Stimulated activated CD4-positive, alpha-beta T cell treated with anti-CD3 and anti-CD28 coated beads, Interleukin-4, amount 100 ng/mL, for 24 hours (primary cell): Measurements from ENCODE around the gene COLGALT1.

Source experiments
- DNase-seq: peaks from one replicate; pipeline ENCODE4 v3.0.0-alpha.2; 2020

The COLGALT1 gene

DNA sequence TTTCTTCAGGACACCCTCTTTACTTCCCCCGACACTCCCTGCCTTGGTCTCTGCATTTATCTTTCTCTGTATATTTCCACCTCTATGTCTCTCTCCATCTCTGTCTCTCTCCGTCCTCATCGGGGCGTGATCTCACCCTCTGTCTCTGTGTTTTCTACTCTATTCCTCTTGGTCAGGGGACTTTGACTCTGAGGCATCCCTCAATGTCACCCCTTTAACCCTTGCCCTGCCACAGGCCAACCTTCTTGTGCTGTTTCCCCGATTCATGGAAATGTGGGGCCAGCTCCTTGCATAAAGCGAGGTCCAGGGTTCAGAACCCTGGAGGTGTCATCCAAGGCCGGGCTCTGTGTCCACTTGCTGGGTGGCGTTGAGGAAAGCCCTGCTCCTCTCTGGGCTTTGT, 46.8 kb downstream of the COLGALT1 start:
- DNase-seq = no peak

DNA sequence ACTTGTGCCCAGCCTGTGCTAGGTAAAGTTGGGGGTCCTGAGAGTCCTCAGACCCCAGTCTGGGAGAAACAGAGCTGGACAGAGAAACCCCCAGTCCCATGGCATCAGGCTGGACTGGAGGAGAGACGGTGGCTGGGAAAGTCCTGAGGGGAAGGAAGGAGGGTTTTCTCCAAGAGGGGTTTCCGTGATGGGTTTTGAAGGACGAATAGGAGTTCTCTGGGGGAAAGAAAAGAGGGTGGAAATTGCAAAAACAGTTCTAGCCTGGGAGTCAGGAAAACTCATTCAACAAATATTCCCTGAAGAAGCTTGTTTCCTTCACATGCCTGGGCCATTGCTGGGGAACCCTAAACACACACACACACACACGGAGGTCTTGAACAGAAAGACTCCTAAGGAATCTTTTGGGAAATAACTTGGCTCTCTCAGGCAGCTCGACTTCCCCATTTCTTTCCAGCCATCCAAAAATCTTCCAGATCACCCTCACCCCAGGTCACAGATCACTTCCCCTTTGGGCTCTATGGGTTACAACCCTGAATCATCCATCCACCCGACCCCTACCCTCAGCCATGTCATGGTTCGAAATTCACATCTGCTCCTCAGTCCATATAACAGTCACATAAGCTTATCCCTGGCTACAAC, 47.5 kb downstream of the COLGALT1 start:
- no peak for DNase-seq

DNA sequence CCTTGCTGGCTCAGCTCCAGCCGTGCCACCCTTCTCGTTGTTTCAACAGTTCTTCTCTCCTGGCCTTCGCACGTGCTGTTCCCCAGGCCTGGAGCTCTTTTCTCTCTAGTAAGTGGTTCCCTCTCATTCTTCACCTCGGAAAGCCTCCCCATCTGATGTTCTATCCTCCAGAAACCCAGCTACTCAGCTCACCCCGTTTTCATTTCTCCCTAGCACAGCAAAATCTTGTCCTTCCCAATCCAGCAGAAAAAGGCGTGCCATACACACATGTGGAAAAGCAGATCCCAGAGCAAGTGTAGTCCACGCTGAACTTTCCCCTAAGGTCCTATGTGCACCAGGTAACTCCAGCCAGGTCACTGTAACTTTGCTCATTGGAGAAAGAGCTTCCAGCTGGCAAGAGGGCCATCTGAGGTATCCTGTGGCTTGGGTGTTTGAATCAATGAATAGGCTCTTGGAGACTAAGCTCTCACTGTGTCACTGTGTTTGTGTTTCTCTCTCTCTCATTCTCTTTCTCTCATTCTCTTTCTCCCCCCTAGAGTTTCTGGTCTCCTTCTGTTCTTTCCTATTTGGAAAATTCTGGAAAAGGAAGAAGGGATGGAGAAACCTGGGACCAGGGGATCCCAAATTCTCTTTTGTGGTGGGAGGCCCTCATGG, 49.0 kb downstream of the COLGALT1 start:
- no peak for DNase-seq

DNA sequence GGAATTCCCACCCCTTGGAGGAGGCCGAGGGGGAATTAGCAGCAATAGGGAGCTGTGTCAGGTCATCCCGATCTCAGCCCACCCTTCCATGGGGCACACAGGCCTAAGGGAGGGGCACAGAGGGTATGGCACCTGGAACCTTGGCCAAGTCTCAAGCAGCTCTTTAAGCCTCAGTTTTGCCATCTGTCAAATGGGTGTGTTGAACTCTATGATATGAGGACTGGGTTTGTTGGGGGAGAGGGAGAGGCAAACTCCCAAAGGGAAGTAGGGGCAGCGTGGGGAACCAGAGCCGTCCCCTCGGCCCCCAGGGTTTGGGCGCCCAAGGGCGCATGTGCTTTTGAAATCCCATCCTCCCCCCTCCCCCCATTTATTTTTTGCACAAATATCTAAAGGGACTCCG, 49.7 kb downstream of the COLGALT1 start:
- no peak for DNase-seq

DNA sequence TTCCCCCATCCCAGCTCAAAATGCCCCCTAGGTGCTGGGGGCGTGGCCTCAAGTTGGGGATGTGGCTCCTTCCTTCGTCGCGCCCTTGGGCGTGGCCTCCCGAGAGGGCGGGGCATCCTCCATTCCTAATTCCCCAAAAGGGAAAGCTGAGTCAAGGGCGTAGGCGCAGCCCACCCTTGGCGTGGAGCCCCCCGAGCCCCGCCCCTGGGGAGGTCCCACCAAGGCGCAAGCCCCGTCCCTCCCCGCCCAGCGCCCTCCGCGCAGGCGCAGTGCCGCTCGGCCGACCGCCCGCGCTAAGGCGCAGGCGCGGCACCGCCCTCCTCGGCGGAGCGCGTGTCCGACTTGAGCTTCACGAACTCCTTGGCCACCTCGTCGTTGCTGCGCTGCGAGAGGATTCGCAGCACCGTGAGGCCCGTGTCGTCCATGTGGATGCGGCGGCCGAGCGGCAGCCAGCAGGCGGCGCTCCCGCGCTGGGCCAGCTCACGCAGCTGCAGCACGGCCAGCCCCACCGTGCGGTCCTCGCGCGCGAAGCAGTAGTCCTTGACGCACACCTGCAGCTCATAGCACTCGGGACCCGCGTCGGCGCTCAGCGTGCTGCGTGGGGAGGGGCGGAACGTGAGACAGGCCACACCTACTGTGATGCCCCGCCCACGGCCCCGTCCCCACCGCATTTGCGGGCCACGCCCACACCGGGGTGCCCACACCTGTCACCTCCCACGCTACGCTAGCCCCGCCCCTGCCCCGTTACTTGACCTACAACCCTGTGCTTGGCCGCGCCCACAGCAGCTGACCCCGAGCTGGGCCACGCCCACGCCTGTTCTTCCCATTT, 50.5 kb downstream of the COLGALT1 start:
- peak; percentile 79 for DNase-seq

DNA sequence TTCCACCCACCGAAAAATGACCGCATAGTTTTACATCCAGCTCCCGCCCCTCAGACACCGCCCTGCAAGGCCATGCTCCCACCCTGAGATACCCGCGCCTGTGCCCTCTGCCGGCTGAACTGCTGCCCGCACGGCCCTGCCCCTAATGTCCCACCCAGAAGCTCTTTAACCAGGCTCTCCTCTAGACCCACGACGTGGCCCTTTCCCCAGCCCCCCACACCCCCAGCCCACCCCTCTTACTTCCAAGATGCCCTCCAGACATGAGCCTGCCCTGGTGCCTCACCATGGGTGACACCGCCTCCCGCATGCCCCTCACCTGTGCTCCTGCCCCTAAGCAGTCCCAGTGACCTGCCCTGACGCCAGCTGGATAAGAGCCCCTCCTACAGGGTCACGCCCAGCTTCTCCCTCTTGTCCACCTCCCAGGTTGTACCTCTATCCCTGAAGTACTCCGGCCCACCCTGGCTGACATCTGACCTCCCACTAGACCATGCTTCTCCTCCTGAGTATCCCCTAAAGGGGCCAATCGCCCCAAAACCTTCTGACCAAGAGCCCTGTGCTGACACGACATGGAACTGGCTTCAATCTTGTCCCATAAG, 51.2 kb downstream of the COLGALT1 start:
- DNase-seq = no peak

DNA sequence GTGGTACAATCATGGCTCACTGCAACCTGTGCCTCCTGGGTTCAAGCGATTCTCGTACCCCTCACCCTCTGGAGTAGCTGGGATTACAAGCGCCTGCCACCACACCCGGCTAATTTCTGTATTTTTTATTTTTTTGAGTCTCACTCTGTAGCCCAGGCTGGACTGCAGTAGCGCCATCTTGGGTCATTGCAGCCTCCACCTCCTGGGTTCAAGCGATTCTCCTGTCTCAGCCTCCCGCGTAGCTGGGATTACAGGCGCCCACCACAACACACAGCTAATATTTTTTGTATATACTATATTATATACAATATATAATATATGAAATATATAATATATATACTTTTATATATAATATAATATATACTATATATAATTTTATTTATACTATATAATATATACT, 52.5 kb downstream of the COLGALT1 start:
- DNase-seq = no peak

DNA sequence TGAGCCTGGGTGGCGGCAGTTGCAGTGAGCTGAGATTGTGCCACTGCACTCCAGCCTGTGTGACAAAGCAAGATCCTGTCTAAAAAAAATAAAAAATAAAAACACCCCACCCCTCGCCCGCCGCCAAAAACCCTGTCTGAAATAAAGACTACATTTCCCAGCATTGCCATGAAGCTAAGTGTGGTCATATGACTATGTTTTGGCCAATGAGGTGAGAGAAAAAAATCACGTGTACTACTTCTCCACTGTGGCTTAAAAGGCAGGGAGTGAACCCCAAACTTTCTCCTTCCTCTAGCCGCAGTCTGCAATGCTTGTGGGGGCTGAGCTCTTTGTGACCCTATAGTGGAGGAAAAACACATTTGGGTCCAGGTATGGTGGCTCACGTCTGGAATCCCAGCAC, 54.9 kb downstream of the COLGALT1 start:
- no peak for DNase-seq

DNA sequence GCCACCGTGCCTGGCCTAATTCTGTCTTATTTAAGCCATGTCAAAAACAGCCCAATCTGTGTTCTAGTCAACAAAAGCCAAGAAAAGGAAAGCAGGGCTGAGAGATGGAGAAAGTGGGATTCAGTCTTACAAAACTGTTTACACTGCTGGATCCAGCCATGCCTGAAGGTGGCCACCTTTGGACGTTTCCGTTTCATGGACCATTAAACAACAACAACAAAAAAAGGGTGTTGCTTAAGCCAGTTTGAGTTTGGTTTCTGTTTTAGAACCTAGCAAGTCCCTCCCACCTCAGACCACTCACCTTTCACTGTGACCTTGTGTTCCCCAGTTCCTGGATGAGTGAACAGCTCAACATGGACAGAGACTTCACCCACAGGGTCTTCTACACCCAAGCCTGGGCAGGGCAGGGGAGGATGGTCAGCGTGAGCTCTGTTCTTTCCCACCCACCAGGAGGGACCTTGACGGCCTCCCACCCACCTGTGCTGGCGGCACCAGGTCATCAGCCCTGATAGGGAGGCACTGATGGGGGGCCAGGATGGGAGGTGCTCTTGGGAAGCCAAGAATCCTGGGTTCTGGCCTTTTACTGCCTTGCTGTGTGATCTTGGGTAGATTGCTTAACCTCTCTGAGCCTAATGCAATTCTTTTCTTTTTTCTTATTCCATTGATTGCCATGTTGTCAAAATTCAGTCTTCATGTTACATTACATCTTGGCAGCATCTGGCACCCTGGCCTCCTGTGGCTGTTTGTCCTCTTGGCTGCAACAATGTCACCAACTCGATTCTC, 56.2 kb downstream of the COLGALT1 start:
- DNase-seq = no peak

DNA sequence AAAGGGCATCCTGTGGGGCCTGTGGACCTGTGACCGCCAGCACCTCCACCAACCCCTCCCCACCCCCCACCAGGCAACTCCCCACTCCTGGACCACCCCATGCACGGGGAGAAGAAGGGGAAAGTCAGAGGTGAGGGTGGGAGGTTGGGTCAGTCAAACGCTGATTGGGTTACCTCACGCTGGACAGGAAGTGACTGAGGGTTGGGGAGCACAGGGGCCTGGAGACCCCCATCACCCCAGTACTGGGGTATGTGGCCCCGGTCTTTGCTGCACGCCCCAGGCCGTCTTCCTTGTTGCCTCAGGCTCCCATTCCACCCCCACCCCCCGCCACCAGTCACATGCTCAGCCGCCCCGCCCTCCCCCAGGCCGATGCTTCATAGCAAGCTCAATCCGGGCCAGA, 59.0 kb downstream of the COLGALT1 start:
- DNase-seq = no peak

DNA sequence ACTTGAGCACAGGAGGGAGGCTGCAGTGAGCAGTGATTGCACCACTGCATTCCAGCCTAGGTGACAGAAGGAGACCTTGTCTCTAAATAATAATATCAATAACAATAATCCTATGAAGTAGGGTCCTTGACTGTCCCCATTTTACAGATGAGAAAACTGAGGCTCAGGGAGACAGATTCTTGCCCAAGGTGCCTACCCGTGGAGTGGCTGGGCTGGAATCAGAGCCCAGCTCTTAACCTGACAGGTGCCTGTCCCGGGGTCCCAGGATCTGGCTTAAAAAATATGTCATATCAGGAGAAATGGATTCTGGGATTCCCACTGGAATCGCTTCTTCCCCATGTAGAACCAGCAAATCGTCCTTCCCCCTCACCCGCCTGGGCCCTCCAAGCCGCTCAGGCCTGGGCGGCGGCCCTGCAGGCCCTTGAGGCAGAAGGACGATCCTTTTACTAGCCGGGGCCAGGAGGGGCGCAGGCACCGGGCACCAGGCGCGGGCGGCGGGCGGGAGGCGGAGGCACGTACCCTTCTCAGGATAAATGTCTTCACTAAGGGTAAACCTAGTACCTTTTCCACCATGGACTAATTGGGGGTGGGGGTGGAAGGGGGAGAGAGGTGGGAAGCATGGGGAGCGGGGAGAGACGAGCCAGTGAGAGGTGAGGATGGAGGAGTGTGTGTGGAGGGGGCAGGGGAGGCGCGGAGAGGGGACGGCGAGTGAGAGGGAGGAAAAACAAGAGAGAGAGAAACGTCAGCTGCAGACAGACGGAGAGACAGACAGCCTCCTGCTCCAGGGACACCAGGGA, 60.6 kb downstream of the COLGALT1 start:
- DNase-seq = no peak

DNA sequence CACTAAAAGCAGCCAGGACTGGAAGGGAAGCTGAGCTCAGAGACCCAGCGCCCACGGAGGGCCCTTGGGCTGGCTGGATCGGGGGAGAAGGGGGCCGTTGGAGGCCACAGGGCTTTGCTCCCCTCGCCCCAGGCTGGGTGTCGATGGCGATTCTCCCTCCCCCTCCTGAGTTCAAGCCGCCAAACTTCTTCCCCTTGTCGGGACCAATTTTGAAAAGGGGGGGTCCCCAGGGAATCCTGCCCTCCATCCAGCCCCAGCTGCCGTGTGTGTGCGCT, 61.2 kb downstream of the COLGALT1 start:
- no peak for DNase-seq

DNA sequence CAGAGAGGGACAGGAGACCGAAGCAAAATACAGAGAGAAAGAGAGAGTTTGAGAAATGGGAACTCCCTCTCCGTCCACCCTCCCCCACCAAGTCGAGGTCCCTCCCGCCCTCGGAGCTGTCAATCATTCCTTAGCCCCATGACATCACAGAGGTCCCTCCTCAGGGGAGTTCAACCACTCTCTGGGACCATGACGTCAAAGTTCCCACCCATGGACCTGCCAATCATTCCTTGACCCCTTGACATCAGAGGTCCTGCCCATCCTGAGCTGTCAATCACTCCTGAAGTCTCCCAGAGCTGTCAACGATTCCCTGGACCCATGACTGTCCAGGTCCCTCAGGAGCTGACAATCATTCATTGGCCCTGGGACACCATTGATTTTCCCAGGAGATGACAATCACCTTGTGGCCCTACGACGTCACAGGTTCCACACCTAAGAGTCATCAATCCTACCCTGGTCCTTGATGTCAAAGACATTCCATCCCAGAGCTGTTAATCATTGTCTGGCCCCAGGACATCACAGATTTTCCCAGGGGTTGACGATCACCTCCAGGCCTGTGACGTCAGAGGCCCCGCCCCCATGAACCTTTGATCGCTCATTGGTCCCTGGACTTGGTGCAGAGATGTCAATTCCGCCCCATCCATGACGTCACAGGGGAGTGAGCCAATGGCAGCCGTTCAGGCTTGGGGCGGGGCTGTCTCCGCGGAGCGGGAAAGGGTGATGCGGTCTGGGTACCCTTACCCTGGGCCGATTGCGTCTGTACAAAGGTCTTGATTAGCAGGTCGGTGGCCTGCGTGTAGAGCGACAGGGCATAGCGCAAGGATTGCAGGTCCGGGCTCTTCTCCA, 61.7 kb downstream of the COLGALT1 start:
- no peak for DNase-seq

DNA sequence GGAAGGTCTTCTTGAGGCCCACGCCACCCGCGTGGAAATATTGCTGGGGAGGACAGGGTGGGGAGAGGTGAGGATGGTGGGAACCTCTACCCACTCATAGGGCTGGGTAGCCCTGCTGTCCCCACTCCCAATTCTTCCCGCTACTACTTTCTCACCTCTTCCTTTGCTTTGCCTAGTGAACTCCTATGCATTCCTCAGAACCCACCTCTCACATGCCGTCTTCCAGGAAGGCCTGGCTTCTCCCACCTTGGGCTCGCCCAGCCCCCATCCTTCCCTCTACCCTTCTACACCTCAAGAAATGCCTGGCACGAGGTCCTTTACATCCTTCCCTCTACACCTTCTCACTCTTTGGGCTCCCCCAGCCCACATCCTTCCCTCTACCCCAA, 62.4 kb downstream of the COLGALT1 start:
- DNase-seq = no peak

DNA sequence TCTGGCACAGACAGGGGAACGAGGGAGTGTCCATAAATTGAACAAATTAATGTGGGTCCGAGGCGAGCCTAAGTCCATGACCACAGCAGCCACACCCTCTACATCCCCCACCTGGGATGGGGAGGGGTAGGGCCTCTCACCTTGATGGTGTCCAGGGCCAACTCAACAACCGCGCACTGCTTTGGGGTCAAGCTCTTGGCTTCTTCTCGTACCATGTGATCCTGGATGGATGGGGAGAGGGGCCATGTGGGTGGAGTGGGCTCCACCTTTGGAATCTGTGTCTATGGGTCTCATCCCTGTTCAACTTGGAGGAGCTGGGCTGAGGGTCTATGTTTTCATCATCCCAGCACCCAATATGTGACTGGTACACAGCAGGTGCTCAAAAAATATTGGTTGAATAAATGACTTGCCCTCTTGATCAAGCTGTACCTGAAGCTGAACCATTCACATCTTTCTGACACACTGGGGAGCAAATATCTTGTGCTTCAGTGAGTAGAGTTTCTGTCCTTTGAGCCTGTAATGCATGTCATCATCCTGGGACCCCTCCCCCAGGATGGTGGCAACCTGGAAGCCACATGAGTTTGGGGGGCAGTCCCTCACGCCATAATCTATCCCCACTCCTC, 62.9 kb downstream of the COLGALT1 start:
- DNase-seq = no peak

DNA sequence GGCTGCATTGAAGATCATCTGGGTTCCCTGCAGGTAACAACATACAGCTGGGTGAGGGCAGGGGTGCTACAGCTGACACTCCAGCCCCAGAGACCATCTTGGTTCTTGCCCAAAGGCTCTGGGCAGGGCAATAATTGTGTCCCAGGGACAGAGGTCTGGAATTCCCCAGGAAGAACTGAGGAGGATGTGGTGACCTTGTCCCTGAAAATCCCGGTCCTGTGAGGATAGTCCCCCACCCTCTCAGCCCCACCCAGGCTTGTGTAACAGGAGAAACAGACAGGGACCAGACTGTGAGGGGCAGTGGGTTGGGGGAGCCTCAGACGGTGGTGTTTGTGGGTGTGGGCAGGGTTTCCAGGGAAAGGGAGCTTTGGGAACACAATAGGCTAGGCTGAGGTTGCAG, 63.5 kb downstream of the COLGALT1 start:
- DNase-seq = no peak

DNA sequence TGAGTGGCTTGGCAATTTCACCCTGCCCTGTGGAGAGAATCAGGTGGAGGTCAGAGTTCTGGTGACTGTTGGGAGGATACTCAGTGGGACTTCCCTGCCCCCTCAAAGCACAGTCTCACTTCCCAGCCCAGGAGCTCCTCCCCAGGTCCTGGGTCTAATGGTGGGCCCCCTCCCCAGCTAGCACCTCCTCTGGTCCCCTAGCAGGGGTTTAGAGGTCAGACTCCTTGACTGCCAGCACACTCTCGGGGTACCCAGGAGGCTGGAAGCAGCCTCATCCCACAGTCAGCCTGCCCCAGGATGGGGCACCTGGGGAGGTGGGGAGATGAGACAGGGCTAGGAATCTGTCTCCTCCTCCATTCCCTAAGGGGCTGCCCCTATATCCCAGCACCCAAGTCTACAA, 65.2 kb downstream of the COLGALT1 start:
- DNase-seq = no peak

DNA sequence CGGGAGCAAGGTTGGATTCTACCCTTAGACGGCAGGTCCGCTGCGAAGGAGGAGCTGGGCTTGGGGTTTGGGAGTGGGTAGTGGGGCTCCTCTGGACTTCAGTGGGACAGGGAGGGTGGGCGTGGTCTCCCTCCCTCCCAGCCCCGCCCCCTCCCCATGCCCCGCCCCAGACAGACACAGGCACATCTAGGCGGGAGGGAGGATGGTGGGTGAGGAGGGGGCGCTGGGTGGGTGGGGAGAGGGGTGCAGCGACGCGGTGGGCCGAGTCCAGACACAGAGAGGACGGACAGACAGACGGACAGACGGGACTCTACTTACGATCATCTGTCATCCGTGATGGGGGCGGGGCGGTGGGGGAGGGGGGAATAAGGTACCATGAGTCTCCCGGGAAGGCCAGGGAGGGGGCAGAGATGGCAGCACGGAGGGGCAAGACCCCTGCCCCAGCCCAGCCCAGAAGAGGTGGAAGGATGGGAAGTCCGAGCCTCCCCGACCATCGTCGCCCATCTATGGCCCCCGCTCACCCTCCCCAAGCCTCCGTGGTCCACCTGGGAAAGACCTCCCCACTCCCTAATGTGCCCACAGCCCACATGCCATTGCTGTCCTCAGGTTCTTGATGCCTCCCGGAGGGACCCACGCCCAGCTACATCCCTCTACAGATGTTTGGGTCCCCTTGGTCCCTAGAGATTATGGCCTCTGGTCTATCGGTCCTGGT, 67.9 kb downstream of the COLGALT1 start:
- no peak for DNase-seq

DNA sequence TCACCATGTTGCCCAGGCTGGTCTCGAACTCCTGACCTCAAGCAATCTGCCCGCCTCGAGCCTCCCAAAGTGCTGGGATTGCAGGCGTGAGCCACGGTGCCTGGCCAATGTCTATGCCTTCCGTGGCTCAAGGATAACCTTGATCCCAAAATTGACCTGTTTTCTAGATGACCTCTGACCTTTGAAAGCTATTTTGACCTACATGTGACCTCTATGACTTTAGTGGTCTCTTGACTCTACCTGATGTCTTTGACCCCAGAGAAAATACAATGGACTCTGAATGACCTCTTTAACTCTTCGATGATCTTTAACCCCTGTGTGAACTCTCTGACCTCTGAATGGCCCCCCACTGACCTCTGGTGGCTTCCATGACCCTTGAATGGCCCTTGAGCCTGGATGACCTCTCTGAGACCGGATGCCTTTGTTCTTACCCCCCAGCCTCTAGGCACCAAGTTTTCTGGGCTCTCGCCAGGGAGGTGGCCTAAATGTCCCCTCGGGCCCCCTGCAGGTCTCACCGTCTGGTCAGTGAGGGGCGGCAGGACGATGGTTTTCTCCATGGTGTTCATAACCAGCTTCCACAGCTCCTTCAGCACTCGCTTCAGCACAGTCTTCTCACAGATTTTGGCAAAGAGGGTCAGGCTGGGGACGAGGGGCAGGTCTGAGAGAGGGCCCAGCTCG, 69.0 kb downstream of the COLGALT1 start:
- no peak for DNase-seq

DNA sequence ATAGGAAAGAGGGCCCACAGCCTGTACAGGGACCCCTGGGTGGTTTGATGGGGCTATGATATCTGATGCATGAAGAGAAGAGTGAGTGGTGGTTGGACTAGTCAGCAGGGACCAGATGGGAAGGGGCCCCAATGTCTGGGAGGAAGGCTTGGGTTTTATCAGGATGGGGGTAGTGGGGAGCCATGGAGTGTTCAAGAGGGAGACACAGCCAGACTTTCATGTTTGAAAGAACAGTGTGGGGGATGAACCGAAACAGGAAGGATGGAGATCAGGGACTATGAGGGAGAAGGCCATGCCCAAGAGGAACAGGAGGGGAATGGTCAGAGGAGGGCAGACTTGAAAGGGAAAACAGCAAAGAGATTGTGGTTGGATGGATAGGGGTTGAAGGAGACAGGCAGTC, 69.6 kb downstream of the COLGALT1 start:
- no peak for DNase-seq
